HepG2 (cell line): ENCODE results near the gene UPK1B. TPM values are rescaled to one million over a fixed set of nuclear protein-coding genes. Genes with fewer than 3 reads are reported as not detected.

Experiments
- ATAC-seq: fragments of 200-7000 bp; cut with Tn5 transposase; 3 replicates; pipeline ENCODE4 v1.9.1; 2020; ENCODE audit warnings: mild to moderate bottlenecking, moderate library complexity
- BruUV-seq: library from RNA; stranded (reverse); fragments of 400-500 nt; replicated peaks from 2 replicates; lab custom pipeline; 2021; lab: Mats Ljungman, UMichigan
- CTCF ChIA-PET: fragments of 300-600 bp; formaldehyde crosslinking; extraction: SDS; loops from one replicate; lab custom pipeline; 2021; ENCODE audit warnings: low total read pairs, inconsistent platforms, low intra/inter-chr PET ratio; lab: Yijun Ruan, JAX
- POLR2A ChIA-PET: fragments of 350-600 bp; sonication (Branson Sonifier 250); formaldehyde crosslinking; loops from one replicate; lab custom pipeline; 2020; ENCODE audit warnings: antibody characterized with exemption, inconsistent platforms; lab: Yijun Ruan, JAX
- DNase-seq: peaks from one replicate; pipeline ENCODE4 v3.0.0-alpha.2; 2015; ENCODE audit warnings: low spot score
- FAIRE-seq: peaks from 3 replicates; lab custom pipeline; 2011; peaks lifted over from hg19 to GRCh38; lab: Jason Lieb, UNC
- H2AFZ ChIP-seq: one replicate; pipeline ENCODE4 v1.6.1; 2011; ENCODE audit warnings: low read length, inconsistent platforms
- H3K27ac ChIP-seq: fragments of 300-600 bp; 3 replicates; pipeline ENCODE4 v1.8.0; 2011; ENCODE audit warnings: mixed run types, mild to moderate bottlenecking, mixed read lengths, low read length, inconsistent platforms; ENCODE audit not compliant: insufficient read depth; ENCODE audit errors: extremely low read length
- H3K27me3 ChIP-seq, 2 experiments: fragments of 200-600 bp in 1 of 2; 2 replicates in 1 of 2; 3 replicates in 1 of 2; pipeline versions ENCODE4 v1.6.0 to v1.8.0; 2011; ENCODE audit warnings: low read length in 2 of 2, mild to moderate bottlenecking in 2 of 2, moderate library complexity in 2 of 2, inconsistent platforms in 1 of 2; ENCODE audit not compliant: insufficient read depth in 2 of 2, control insufficient read depth in 1 of 2
- H3K36me3 ChIP-seq, 2 experiments: fragments of 200-600 bp in 1 of 2; replicated peaks in 1 of 2; 2 replicates in 1 of 2; 3 replicates in 1 of 2; pipeline versions ENCODE4 v1.5.1 to v1.8.0; 2011; ENCODE audit warnings: low read length in 2 of 2, inconsistent platforms in 1 of 2; ENCODE audit not compliant: insufficient read depth in 2 of 2, control insufficient read depth in 1 of 2
- H3K4me1 ChIP-seq: 2 replicates; pipeline ENCODE4 v1.5.1; 2012; ENCODE audit warnings: low read length, inconsistent platforms; ENCODE audit not compliant: insufficient read depth
- H3K4me2 ChIP-seq: 2 replicates; pipeline ENCODE4 v1.6.0; 2011; ENCODE audit warnings: low read depth, low read length, inconsistent platforms
- H3K4me3 ChIP-seq, 3 experiments: fragments of 200-600 bp in 1 of 3; sonication (generic), shearing (Covaris generic) in 1 of 3; replicated peaks in 1 of 3; 2 replicates each; pipeline ENCODE4 v1.5.1; 2011 to 2016; ENCODE audit warnings: low read length in 3 of 3, inconsistent platforms in 2 of 3, low read depth in 2 of 3, mild to moderate bottlenecking in 2 of 3, control low read depth in 1 of 3, mixed read lengths in 1 of 3; ENCODE audit not compliant: insufficient read depth in 1 of 3
- H3K79me2 ChIP-seq: one replicate; pipeline ENCODE4 v1.6.1; 2011; ENCODE audit warnings: low read length, inconsistent platforms; ENCODE audit not compliant: insufficient read depth
- H3K9ac ChIP-seq: 2 replicates; pipeline ENCODE4 v1.6.0; 2011; ENCODE audit warnings: mild to moderate bottlenecking, low read depth, low read length, inconsistent platforms; ENCODE audit not compliant: insufficient read depth
- H3K9me3 ChIP-seq: 2 replicates; pipeline ENCODE4 v1.5.1; 2012; ENCODE audit warnings: mild to moderate bottlenecking, low read length
- H4K20me1 ChIP-seq: 2 replicates; pipeline ENCODE4 v1.6.0; 2011; ENCODE audit warnings: inconsistent platforms, mild to moderate bottlenecking, low read length, moderate library complexity; ENCODE audit not compliant: insufficient read depth
- MAX ChIP-seq: IDR thresholded peaks from 2 replicates; pipeline ENCODE4 v1.6.1; 2012; ENCODE audit warnings: inconsistent platforms
- NAIF1 ChIP-seq: sonication (generic); formaldehyde crosslinking; IDR thresholded peaks from 2 replicates; pipeline ENCODE4 v1.5.0; 2020; ENCODE audit warnings: mild to moderate bottlenecking, missing genetic modification reagents, borderline replicate concordance
- PAXIP1 ChIP-seq: sonication (generic); formaldehyde crosslinking; conservative IDR thresholded peaks from 2 replicates; pipeline ENCODE4 v1.4.0; 2020; ENCODE audit warnings: mild to moderate bottlenecking, missing genetic modification reagents, moderate library complexity
- ZNF629 ChIP-seq: sonication (generic); formaldehyde crosslinking; conservative IDR thresholded peaks from 2 replicates; pipeline ENCODE4 v1.5.0; 2020; ENCODE audit warnings: missing genetic modification reagents
- ZNF691 ChIP-seq: sonication (generic); formaldehyde crosslinking; IDR thresholded peaks from 2 replicates; pipeline ENCODE4 v1.4.0; 2020; ENCODE audit warnings: missing genetic modification reagents, low read depth, mild to moderate bottlenecking, borderline replicate concordance
- in situ Hi-C: cut with HindIII; loops from 2 replicates; pipeline ENCODE4 v1.10.0; 2017; ENCODE audit warnings: low pct_unique_long_range_greater_than_20kb; ENCODE audit not compliant: extremely low pct_ligation_motif_present
- intact Hi-C: fragments of 100-400 bp; cut with micrococcal nuclease; formaldehyde crosslinking; loops from one replicate; pipeline ENCODE4 v1.10.0; 2022; ENCODE audit not compliant: unreplicated experiment
- polyA plus RNA-seq, 8 experiments: library from polyadenylated mRNA; depleted of rRNA in 3 of 8; stranded (reverse) in 7 of 8; unstranded in 1 of 8; fragments of >200 nt; fragmentation: Illumina TruSeq in 4 of 8; extraction: Trizol in 4 of 8; gene quantifications; 2 replicates each; pipeline versions ENCODE4 v1.2.1 to v1.2.3, GENCODE V29; 2011 to 2016; ENCODE audit warnings: low read depth in 4 of 8, missing spikeins in 1 of 8, mixed read lengths in 1 of 8; ENCODE audit not compliant: insufficient read depth in 1 of 8
- total RNA-seq, 5 experiments: library from RNA; depleted of rRNA; stranded (reverse); fragments of >200 nt; fragmentation: Illumina TruSeq; extraction: Trizol; gene quantifications; 2 replicates each; pipeline ENCODE4 v1.2.3, GENCODE V29; 2016; ENCODE audit warnings: low read depth in 1 of 5

UPK1B gene
- total and polyA plus RNA-seq, 2 of the 13 experiments (the other 11 are each of a cell fraction or from before 2014, with no cell fraction given) = not detected

DNA sequence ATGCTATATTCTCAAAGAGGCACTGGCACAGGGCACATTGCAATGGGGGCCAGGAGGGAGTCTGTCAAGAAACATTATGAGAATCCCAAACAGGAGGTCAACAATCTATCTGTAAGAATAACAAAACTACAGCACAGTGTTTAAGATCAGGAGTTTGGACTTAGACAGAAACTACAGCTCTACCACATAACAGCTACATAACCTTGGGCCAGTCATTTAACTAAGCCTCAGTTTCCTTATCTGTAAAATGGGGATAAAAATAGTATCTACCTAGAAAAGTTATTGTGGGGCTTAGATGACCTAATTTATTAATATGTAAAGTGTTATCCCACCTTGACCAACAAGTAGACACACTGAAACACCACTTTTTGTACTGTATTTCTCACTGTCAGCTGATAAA is 57.3 kb downstream of the UPK1B start:
- H3K4me3 ChIP-seq = no peak overlapping the region
- ChIA-PET CTCF (no interaction called here), POLR2A (no interaction called here)
- TF ChIP-seq ZNF629 (CRISPR knock-in tag) = peak; percentile 66; the same call in 1 of the 2 replicates
- TF ChIP-seq PAXIP1 (CRISPR knock-in tag) = no peak
- TF ChIP-seq ZNF691 (CRISPR knock-in tag) = no peak
- TF ChIP-seq MAX = no peak
- no peak for TF ChIP-seq NAIF1 (CRISPR knock-in tag)
- no peaks in the 10 kb centered on the region for H3K27me3 ChIP-seq
- no peak overlapping the region for H3K27ac ChIP-seq
- no peaks in the 10 kb centered on the region for H3K9me3 ChIP-seq
- BruUV-seq = no TSS peak
- H3K4me2 ChIP-seq = no peak overlapping the region
- H3K79me2 ChIP-seq = no peaks in the 10 kb centered on the region
- ATAC-seq = no peak
- intact Hi-C loops (no loop called here), in situ Hi-C loops (no loop called here)
- no peak for FAIRE-seq
- no peak overlapping the region for H3K9ac ChIP-seq
- peaks cover 22% of the 10 kb centered on the region for H3K4me1 ChIP-seq
- no peak overlapping the region for H2AFZ ChIP-seq
- DNase-seq = no peak
- peaks cover 10 to 62% of the 10 kb centered on the region in 2 experiments; a peak in 4 of 5 replicates for H3K36me3 ChIP-seq
- no peaks in the 10 kb centered on the region; the same call in 1 of the 2 replicates for H4K20me1 ChIP-seq
